Measurements from ENCODE around the gene EPS8.
"Not testable (repeated sequence)": the region's sequence is repeated elsewhere in the genome, so short reads cannot be mapped to it uniquely, and the experiment has no call there.

Gene EPS8

GRCh38 chr12:15634010-15634683 lies 155.0 kb downstream of the EPS8 start:
- DNase-seq: peak; percentile 21

DNA sequence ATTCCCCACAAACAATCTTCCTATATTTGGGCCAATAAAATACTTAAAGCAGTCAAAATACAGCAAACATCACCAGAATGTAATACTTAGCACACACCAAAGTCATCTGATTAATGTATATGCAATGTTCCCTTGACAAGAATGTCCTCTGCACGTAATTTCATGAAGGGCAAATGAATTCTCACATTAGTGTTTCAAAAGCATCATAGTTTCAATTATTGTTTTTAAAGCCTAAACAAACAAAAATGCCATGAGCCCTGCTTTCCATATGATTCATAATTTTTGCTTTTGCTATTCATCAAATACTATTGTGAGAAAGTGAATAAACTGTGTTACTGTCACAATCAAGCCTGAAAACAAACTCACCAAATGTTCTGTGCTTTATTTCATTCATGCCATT lies 156.0 kb downstream of the EPS8 start:
- no peak for DNase-seq

DNA sequence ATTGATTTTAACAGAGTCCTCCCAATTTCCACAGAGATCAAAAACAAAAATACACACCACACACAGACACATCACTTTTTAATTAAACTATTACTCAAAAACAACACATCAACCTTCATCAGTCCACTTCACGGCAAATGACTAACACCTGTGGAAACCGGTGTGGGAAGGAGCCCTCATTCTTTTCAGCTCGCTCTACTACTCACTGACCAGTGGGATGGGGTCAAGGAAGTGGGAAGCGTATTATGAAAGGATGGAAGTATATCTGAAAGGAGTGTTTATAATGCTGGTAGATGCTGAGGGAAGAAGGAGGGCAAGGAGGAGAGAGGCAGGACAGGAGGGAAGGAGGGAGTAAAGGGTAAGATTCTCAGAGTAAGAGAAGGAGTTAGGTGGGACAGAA lies 156.5 kb downstream of the EPS8 start:
- no peak for DNase-seq

DNA sequence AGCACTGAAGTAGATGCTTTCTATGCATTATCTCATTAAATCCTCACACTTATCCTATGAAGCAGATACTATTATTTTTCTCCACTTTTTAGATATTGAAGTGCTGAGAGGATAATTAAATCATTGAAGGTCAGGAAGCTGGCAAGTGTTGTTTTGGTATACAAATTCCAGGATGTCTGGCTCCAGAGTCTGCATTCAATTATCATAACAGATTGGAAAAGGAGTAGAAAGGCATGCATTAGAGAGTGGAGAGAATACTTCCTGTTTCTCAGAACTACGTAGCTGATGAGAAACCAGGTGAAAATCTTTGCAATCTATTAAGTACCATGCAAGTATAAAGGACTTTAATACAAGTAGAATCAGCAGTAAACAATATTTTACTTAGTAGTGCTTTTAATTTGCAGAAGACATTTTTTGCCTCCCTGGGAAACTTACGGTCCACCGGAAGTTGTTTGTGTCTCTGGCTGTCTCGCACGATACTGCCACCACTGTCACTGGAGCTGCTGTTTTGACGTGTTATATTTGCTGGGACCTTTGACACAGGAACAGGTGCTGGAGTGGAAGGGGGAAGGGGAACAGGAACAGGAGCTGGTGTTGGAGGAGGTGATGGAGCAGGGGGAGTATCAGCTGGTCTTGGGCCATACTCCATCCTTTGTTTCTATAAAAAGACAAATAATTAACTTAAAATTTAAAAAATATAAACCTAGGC lies 158.0 kb downstream of the EPS8 start:
- no peak for DNase-seq

DNA sequence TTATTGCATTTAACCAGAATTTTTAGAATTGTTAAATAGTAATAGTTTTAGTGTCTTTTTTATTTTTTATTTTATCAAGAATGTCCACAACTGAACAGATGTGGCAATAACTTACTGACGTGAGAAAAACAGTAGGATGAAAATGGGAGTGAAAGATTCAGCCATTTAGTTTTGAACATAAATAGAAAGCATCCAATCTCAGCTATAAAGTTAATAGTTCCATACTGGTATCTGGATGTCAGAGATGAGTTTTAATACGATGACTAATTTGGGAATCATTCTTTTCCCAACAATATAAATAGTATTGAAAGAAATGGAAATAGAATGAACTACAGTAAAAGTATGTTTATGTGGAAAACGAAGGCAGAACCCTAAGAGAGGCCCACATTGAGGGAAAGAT lies 159.4 kb downstream of the EPS8 start:
- DNase-seq: no peak

- DNase-seq: peak; percentile 84
These were observed 160.1 kb downstream of the EPS8 start for GRCh38 chr12:15629108-15629507.

DNA sequence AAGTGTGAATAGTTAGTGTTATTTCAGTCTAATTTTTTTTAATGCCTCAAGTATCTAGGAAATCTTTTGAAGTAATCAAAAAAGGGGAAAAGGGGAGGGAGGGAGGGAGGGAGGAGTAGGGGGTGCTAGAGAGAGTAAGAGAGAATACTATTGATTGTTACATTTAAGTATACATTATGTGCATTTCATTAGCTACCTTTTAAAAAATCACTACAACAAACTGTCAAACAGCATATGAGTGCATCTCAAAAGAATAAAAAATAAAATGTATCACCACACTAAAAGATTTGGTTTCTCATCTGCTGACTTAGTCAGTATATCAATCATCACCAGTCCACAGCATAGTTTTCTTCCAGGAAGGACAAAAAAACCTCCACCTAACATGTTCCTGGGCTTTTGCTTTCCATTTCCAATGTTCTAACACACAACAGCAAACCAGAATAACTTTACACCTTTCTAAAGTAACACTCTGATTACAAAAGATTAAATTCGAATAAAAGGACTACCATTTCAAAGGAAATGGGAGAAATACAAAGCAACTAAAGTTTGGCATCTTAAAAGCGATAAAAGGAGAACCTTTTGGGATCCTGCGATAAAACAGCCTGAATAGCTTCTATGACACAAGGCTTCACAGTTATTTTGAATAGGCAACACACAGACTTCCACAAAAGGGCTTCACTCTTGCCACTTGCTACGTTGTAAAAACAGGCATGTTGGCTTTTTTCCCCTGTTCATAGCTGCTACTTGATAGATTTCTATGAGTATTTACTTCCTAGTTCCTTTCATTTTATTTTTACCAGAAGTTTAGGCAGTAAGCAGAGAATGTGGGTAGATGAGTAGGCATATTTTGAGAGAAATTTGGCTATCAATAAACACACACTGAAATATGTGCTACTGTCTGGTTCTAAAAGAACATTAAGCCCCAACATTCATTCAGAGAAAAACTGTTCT lies 160.9 kb downstream of the EPS8 start:
- DNase-seq: no peak

- no peak for DNase-seq
These were observed 164.1 kb downstream of the EPS8 start for GRCh38 chr12:15625075-15625474.

DNA sequence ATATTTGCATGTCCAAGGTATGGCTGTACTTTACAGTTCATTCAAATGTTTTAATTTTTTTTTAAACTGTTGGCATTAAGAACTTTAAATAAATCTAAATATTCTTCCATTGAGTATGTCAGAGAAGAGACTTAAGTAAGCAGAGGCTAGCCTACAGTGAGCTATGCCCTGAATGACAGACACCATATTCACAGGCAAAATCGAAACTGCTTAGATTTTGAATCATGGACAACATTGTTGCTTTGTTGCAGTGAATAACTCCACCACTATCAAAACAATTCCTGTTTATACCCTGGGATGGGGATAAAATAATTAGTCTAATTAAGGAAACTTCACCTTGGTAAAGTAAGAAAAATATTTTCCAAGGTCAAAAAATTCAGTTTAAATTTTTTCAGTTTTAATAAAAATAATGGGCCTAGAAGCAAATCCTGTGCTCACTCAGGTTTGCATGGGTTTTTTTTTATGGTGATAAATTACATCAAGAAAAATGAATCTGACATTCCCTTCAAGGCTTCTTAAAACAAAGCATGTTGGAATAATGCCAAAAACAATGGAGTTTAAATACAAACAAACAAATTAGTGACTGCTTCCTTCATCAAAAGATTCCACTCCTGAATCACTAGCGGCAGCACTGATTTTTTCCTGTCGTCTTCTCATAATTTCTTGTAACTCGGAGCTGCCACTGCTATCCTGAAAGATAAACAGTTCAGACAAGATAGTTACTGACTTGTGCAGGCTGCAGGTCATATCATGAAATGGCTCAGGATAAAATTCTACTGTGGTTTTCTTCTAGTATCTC lies 168.2 kb downstream of the EPS8 start:
- DNase-seq: no peak

- DNase-seq: not testable (repeated sequence)
These were observed 172.7 kb downstream of the EPS8 start for GRCh38 chr12:15616495-15616894.

GRCh38 chr12:15613981-15614380 lies 175.2 kb downstream of the EPS8 start:
- no peak for DNase-seq

- DNase-seq: no peak
These were observed 180.2 kb downstream of the EPS8 start for GRCh38 chr12:15608941-15609340.

DNA sequence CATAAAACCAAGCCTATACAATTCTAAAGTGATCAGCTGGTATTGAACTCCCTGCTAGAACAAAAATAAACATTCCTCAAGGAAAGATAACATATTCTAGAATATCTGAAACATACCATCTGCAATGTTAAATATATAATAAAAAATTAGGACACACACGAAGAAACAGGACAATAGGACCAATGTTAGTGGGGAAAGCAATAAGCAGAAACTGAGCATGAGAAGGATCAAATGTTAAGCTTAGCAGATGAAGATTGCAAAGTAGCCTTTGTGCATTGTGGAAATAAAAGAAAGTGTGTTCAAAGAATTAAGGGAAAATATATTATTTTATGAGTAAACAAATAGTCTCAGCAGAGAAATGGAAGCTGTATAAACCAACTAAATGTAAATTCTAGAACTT lies 180.8 kb downstream of the EPS8 start:
- no peak for DNase-seq

DNA sequence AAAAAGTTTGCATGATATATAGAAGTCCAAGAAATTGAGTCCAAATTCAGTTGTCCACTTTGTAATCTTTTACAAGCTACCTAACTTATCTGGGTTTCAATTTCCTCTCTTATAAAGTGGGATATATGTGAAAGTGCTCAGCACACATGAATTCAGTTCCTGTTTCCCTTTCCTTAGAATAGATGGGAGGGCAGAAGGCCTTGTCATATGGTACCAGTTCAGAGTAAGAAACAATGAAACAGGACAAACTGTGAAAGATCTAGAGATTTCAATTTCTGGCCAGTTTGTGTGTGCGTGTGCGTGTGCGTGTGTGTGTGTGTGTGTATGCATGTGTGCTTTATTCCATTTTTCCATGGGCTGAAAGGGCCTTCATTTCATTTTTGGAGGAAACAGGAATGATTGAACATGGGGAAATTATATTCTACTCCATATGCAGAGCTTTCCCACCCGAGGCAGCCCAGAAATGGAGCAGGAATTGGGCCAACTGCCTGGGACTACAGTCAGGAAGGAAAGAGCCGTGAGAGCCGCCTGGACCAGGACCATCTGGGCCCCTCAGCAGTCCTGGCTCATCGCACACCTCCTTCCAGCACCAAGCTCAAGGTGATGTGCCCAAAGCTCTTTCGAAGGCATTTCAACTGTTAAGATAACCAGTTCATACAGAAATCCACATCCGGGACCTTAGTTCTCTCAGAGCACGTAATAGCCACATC lies 183.2 kb downstream of the EPS8 start:
- DNase-seq: no peak

DNA sequence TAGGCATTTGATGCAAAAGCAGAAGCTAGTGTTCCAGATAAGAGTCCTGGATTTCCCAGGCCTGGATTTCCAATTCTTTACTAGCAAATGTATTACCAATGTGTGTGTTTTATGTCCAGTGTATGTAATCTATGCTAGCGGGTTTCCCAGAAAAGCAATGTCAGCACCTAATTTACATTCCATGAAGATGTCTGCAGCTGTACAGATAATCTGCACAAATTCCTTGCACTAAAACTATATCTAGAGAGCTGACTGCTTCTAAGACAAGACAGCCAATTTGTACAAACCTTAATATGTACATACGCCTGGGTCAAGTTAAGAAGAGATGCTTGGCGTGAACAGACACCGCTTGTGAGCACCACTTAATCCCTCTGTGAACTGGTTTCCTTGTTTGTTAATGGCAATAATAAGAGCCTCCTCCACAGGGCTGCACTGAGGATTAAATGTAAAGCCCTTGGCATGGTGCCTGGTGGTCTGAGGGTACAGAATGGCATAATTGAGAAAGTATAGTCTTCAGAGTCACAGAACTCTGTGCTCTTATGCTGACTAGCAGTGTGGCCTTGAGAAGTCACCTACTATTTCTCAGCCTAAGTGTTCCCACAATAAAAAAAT lies 185.6 kb downstream of the EPS8 start:
- DNase-seq: no peak

GRCh38 chr12:15602051-15602672 lies 187.0 kb downstream of the EPS8 start:
- DNase-seq: no peak

DNA sequence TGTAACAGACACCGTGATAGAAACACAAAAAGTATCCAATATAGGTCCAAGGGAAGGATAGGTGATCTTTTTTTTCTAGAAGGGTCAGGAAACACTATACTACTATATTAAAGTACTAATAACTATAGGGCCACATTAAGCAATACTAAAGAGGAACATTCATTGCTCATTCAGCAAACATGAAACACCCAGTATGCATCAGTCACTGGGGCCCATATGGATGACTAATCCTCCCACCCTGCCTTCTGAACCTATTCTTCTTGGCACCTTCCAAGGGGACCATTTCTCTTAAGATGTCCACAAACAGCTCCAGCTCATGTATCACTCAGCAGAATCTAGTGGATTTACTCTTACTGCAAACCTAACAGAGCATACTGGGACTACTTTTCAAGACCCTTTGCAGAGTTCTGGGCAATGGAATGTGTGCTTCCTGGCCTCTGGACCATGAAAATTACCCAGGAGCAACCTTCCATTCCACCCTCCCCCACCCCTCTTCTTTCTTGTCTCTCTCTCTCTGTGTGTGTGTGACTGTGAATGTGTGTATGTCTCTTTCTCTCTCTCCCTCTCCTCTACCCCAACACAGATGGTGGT lies 187.9 kb downstream of the EPS8 start:
- peak; percentile 66 for DNase-seq

DNA sequence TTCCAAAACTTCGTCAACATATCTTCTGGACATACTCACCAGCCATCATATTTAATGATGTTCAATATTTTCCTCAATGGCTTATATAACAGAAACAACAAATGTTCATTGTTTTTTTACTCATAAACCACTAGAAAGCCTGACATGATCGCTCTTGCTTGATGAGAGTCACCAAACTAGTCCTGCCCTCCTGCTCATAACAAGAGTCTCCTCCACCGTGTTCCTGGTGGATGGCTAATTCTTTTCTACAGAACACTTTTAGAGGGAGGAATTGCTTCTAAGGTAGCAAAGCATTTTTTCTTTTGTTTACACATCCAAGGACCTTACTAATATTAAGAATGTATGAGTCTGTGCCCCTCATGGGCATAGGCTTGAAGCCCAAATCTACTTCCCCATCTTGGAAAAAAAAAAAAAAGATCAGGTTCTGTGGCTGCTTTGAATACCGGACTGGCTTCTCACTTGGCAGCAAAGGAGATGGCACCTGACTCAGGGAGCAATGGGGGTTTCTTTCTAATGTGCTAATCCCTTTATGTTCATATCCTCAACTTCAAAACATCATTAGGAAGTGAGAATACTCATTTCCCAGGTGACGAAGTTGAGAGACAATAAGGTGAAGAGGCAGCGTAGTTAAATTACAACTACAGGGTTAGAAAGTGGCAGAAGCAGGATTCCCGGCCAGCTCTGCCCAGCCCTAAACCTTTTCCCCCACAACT lies 188.8 kb downstream of the EPS8 start:
- DNase-seq: no peak

DNA sequence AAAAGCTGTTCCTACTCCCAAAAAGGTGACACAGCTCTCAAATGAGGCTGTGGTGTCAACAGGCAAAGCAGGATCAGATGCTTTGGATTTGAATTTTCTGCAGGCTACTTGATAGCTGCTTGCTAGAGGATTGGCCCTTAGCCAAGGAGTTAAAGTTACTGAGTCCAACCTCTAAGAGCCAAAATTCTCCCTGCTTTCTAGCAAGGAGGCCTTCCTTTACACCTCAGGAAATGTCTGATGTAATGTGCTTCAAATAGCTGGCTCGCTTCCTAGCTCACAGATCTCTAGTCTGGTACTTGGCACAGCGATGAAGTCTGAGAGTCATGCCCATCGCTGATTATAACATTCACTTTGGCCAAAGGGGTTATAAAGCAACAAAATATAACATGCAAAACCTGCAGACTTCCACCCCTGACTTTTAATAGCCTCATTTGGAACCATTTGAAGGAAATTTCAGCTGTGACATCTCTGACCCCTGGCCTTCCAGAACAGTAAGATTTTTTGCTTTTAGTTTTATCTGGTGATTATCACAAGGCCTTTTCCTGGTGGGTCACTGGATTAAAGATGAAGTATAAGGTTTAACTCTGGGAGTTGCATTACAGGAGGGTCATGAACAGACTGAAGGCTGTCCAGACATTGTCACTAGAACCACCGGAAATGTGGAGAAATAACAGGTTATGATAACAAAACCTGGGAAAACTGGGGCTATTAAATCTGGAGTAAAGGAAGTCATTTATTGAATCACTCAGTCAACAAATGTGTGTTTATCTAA lies 189.7 kb downstream of the EPS8 start:
- peak; percentile 98 for DNase-seq
